ENCODE measurements around the gene KCTD7.
"Not testable (repeated sequence)": the region's sequence is repeated elsewhere in the genome, so short reads cannot be mapped to it uniquely, and the experiment has no call there.

The KCTD7 gene

GRCh38 chr7:66628361-66629221, at the start of gene KCTD7:
Gene KCTD7 (plus strand): TSS chr7:66628881. CDS start chr7:66629065, 184 bp downstream.
- peak; percentile 93 for DNase-seq (ENCODE audit: low read depth)
- peak within 1 kb of the TSS; percentile 84 for H3K4me3 ChIP-seq (ENCODE audit: control insufficient read depth, low read depth, low read length)
- TF ChIP-seq, protein P1, sequence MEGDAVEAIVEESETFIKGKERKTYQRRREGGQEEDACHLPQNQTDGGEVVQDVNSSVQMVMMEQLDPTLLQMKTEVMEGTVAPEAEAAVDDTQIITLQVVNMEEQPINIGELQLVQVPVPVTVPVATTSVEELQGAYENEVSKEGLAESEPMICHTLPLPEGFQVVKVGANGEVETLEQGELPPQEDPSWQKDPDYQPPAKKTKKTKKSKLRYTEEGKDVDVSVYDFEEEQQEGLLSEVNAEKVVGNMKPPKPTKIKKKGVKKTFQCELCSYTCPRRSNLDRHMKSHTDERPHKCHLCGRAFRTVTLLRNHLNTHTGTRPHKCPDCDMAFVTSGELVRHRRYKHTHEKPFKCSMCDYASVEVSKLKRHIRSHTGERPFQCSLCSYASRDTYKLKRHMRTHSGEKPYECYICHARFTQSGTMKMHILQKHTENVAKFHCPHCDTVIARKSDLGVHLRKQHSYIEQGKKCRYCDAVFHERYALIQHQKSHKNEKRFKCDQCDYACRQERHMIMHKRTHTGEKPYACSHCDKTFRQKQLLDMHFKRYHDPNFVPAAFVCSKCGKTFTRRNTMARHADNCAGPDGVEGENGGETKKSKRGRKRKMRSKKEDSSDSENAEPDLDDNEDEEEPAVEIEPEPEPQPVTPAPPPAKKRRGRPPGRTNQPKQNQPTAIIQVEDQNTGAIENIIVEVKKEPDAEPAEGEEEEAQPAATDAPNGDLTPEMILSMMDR (IDR thresholded peaks at IDR 0.05; ENCODE audit: control insufficient read depth, insufficient read depth, low read depth, low read length, missing control alignments): no peak

DNA sequence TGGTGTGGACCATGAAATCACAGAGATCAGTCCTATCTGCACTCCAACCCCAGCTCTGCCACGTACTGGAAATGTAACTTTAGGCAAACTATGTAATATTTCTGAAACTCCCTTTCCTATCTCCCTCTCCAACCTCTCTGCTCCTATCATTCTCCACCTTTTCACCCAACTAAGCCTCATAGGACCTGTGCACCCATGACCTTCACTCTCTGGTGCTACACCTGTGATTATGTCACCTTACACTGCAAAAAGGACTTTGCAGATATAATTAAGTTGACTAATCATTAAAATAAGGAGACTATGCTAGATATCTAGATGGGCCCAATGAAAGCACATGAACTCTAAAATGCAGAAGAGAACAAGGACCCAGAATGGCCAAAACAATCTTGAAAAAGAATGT, 48.3 kb upstream of the KCTD7 start:
- not testable (repeated sequence) for H3K4me3 ChIP-seq (ENCODE audit: control insufficient read depth, low read depth, low read length)

GRCh38 chr7:66582816-66583489, 45.7 kb upstream of the KCTD7 start:
- DNase-seq (ENCODE audit: low read depth); H3K4me3 ChIP-seq (ENCODE audit: control insufficient read depth, low read depth, low read length): not testable (repeated sequence)

More for the DNA sequence above, 48.3 kb upstream of the KCTD7 start:
- DNase-seq (ENCODE audit: low read depth): not testable (repeated sequence)

DNA sequence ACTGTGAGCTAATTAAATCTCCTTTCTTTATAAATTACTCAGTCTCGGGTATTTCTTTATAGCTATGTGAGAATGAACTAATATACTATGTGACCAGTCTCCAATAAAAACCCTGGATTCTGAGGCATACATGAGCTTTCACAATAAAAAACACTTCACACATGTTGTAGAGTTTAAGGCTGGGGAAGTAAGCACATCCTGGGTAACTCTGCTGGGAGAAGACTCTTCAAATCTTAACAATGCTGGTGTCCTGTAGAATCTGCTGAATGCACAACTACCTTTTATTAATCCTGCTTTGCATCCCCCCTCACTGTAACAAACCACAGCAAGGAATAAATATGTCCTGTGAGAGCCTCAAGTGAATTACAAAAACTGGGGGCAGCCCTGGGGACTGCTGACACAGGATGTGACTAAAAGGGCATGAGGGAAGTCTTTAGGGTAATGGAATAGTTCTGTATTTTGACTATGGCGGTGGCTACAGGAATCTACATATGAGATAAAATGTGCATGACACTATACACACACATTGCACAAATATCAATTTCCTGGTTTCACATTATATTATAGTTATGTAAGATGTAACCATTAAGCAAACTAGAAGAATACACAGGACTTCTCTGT, 45.1 kb upstream of the KCTD7 start:
- TF ChIP-seq, protein P1 (IDR thresholded peaks at IDR 0.05; ENCODE audit: control insufficient read depth, insufficient read depth, low read depth, low read length, missing control alignments): no peak
- no peak overlapping the region for H3K4me3 ChIP-seq (ENCODE audit: control insufficient read depth, low read depth, low read length)

GRCh38 chr7:66586181-66586580, 42.5 kb upstream of the KCTD7 start:
- no peak for DNase-seq (ENCODE audit: low read depth)
- H3K4me3 ChIP-seq (ENCODE audit: control insufficient read depth, low read depth, low read length): no peak overlapping the region
- TF ChIP-seq, protein P1 (IDR thresholded peaks at IDR 0.05; ENCODE audit: control insufficient read depth, insufficient read depth, low read depth, low read length, missing control alignments): no peak

More for the DNA sequence above, 45.1 kb upstream of the KCTD7 start:
- DNase-seq (ENCODE audit: low read depth): no peak

GRCh38 chr7:66588226-66588625, 40.5 kb upstream of the KCTD7 start:
- DNase-seq (ENCODE audit: low read depth); H3K4me3 ChIP-seq (ENCODE audit: control insufficient read depth, low read depth, low read length): not testable (repeated sequence)

DNA sequence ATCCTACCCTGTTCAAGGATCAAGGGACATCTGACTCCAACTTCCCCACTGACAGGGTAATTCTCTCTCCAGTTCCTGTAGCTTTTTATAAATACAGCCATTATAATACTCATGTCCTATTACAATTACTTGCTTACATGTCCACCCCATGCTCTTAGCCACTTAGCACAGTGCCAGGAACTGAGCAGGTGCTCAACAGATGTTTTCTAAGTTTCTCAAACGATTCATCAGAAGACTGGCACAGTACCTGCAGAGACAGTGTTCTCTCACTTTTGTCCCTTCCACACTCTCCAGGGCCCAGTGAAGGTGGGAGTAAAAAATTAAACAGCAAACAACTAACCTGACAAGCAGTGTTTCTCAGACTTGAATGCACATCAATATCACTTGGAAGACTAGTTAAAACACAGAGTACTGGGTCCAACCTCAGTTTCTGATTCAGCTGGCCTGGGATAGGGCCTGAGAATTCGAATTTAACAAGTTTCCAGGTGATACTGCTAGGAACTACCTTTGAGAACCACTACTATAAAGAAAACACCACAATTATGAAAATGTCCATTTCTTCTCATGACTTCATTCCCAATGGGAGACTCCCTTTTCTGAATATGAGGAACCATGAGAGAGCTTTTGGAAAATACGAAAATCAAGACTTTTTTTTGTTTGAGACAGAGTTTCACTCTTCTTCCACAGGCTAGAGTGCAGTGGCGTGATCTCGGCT, 39.7 kb upstream of the KCTD7 start:
- not testable (repeated sequence) for DNase-seq (ENCODE audit: low read depth); H3K4me3 ChIP-seq (ENCODE audit: control insufficient read depth, low read depth, low read length)

DNA sequence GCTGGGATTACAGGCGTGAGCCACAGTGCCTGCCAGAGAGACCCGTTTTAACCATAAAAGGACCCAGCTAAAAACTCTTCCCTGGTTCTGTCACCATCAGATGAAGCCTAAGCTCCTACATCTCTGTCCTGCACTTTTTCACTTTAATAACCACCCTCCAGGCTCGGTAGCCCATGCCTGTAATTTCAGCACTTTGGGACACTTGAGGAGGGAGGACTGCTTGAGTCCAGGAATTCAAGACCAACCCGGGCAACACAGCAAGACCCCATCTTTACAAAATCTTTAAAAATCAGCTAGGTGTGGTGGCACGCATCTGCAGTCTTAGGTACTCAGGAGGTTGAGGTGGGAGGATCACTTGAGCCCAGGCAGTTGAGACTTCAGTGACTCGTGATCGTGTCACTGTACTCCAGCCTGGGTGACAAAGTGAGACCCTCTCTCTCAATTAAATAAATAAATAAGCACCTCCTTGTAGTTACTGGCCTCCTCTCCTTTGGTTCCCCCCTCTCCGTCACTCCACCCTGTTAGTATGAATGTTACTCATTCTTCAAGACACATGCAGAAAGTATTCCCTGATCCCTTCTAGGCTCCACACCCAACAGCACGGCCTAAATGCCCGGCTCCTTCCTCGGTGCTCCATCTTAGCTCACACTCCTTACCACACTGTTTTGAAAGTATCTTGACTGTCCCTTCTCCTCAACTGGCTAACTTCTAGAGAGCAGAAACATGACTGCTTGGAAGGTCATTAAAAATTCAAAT, 38.2 kb upstream of the KCTD7 start:
- not testable (repeated sequence) for DNase-seq (ENCODE audit: low read depth)
- peak overlapping the region; percentile 94 for H3K4me3 ChIP-seq (ENCODE audit: control insufficient read depth, low read depth, low read length)

DNA sequence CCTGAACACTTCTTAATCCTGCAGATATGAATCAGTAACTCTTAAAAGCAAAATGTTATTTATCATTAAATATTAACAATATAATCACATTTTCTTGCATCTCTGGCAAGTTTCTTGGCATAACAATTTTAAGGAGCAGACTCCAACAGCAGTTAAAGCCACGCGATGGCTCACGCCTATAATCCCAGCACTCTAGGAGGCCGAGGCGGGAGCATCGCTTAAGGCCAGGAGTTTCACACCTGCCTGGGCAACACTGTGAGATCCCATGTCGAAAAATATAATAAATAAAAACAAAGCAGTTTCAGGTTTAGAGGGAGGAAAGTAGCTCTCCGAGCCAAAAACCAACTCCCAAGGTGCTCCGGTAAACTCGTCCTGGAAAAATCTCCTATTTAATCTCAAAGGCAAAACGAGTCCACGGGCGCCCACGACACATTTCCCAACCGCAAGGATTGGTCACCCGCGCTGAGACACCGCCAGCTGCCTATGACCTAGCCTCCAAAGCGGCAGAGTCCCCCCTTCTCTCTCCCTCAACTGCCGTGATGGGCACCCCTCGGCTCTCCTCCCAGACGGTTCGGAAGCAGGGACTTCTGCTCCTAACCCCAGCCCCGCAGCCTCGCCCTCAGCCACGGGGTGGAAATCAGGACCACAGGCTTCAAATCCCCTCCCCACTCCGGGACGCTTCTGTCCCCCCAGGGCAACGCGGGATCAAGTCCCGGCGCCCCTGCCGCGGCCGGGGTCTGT, 37.5 kb upstream of the KCTD7 start:
- DNase-seq (ENCODE audit: low read depth): not testable (repeated sequence)
- peak overlapping the region; percentile 94 for H3K4me3 ChIP-seq (ENCODE audit: control insufficient read depth, low read depth, low read length)

All from AG09309 (cell line).